CD4-positive, alpha-beta T cell (primary cell): ENCODE data around the gene CCDC85B. TPM values are rescaled to one million over a fixed set of nuclear protein-coding genes. Genes with fewer than 3 reads are reported as not detected.

Experiments used
- ATAC-seq: fragments of 200-7000 bp; cut with Tn5 transposase; one replicate; pipeline ENCODE4 v1.10.0; 2022; ENCODE audit warnings: mild to moderate bottlenecking; ENCODE audit not compliant: poor library complexity
- CTCF ChIA-PET: fragments of 350-600 bp; sonication (Branson Sonifier 250); formaldehyde crosslinking; loops from one replicate; lab custom pipeline; 2021; ENCODE audit warnings: antibody characterized with exemption, inconsistent platforms; lab: Charles Lee
- POLR2A ChIA-PET: fragments of 350-600 bp; sonication (Branson Sonifier 250); formaldehyde crosslinking; loops from one replicate; lab custom pipeline; 2021; ENCODE audit warnings: antibody characterized with exemption, inconsistent platforms; lab: Charles Lee
- DNase-seq, 14 experiments: peaks; one replicate each; pipeline ENCODE4 v3.0.0-alpha.2; 2013 to 2020; ENCODE audit warnings: mixed read lengths in 2 of 14
- H3K27ac ChIP-seq, 2 donors: one replicate each; pipeline versions ENCODE4 v1.5.1 to v1.7.0; 2013; ENCODE audit warnings: low read length in 2 of 2, low read depth in 1 of 2, mild to moderate bottlenecking in 1 of 2
- H3K27me3 ChIP-seq, 2 experiments: 1 replicate in 1 of 2; 2 replicates in 1 of 2; pipeline versions ENCODE4 v1.6.1 to v1.7.0; 2013; ENCODE audit warnings: low read length in 2 of 2, control low read depth in 1 of 2, mild to moderate bottlenecking in 1 of 2, moderate library complexity in 1 of 2; ENCODE audit not compliant: insufficient read depth in 2 of 2, control insufficient read depth in 1 of 2
- H3K36me3 ChIP-seq: one replicate; pipeline ENCODE4 v1.6.1; 2013; ENCODE audit warnings: low read length, control low read depth; ENCODE audit not compliant: insufficient read depth
- H3K4me1 ChIP-seq: one replicate; pipeline ENCODE4 v1.6.1; 2013; ENCODE audit warnings: low read length, control low read depth; ENCODE audit not compliant: insufficient read depth
- H3K4me3 ChIP-seq: one replicate; pipeline ENCODE4 v1.5.1; 2013; ENCODE audit warnings: mild to moderate bottlenecking, low read length, moderate library complexity
- H3K9me3 ChIP-seq, 2 experiments: 1 replicate in 1 of 2; 2 replicates in 1 of 2; pipeline versions ENCODE4 v1.6.1 to v1.7.0; 2013; ENCODE audit warnings: low read length in 2 of 2, mild to moderate bottlenecking in 2 of 2, control low read depth in 1 of 2, moderate library complexity in 1 of 2; ENCODE audit not compliant: control insufficient read depth in 1 of 2, insufficient read depth in 1 of 2
- H3K27ac Mint-ChIP-seq: one replicate; pipeline ENCODE4 v1.8.0; 2020; ENCODE audit warnings: mixed read lengths
- H3K27me3 Mint-ChIP-seq: one replicate; pipeline ENCODE4 v1.8.0; 2021; ENCODE audit warnings: mixed read lengths
- H3K36me3 Mint-ChIP-seq: one replicate; pipeline ENCODE4 v1.8.0; 2021; ENCODE audit warnings: low read depth, mixed read lengths
- H3K4me1 Mint-ChIP-seq: one replicate; pipeline ENCODE4 v1.8.0; 2021; ENCODE audit warnings: low read depth, mixed read lengths
- H3K4me3 Mint-ChIP-seq: one replicate; pipeline ENCODE4 v1.8.0; 2020; ENCODE audit warnings: mild to moderate bottlenecking, mixed read lengths
- H3K9me3 Mint-ChIP-seq: one replicate; pipeline ENCODE4 v1.8.0; 2020; ENCODE audit warnings: mixed read lengths
- CTCF ChIP-seq: fragments of 200-600 bp; IDR thresholded peaks from one replicate; pipeline ENCODE4 v1.8.0; 2022; ENCODE audit warnings: antibody characterized with exemption, mild to moderate bottlenecking
- intact Hi-C, 2 experiments: fragments of 100-400 bp; cut with DNase I in 1 of 2; cut with micrococcal nuclease in 1 of 2; formaldehyde crosslinking; loops; one replicate each; pipeline versions ENCODE4 v1.15.1 to v1.9.0; 2023 to 2025; cut with DNase I, micrococcal nuclease
- total RNA-seq, 174 experiments: library from RNA in 2 of 174; stranded (reverse) in 2 of 174; gene quantifications; one replicate each; pipeline ENCODE4 v1.2.3 and lab custom pipeline; 2021 to 2026

Gene CCDC85B
- total RNA-seq, 2 experiments from 2014 or later = 23.1 to 25.8 TPM

- CTCF ChIA-PET = interaction anchor here (0.6 kb wide), 1 partner anchor 402 kb away, joined by 3 read pairs; no protein-coding TSS in a partner anchor
- Mint-ChIP-seq H3K36me3 (peaks cover 62% of the 10 kb centered on the region), H3K27me3 (no peaks in the 10 kb centered on the region), H3K4me3 (peak overlapping the region; percentile 72), H3K27ac (peak overlapping the region; percentile 58), H3K9me3 (no peaks in the 10 kb centered on the region), H3K4me1 (peaks cover 31% of the 10 kb centered on the region)
- Histone ChIP-seq H3K9me3 (peaks cover 7 to 23% of the 10 kb centered on the region in 2 experiments), H3K4me1 (peaks cover 42% of the 10 kb centered on the region), H3K27me3 (no peaks in the 10 kb centered on the region), H3K36me3 (peaks cover 58% of the 10 kb centered on the region), H3K4me3 (no peak overlapping the region), H3K27ac (no peak overlapping the region)
- TF ChIP-seq CTCF = no peak
- POLR2A ChIA-PET = interaction anchor here (1.7 to 2.8 kb wide), 2 partner anchors 21 to 37 kb away, joined by 4 to 9 read pairs; partner anchors contain the start of gene CCDC85B
- no peak for ATAC-seq
- intact Hi-C loops = loop anchor here in 1 of 2 experiments (10.0 kb wide), 1 partner anchor 431 kb away; the partner anchor contains the start of gene YIF1A
- DNase-seq = peak in 1 of 14 experiments; percentile 25
Observed at GRCh38 chr11:65853246-65853979, 37.1 kb upstream of the CCDC85B start.

GRCh38 chr11:65854161-65854592 lies 36.3 kb upstream of the CCDC85B start:
- Mint-ChIP-seq H3K27me3 (no peaks in the 10 kb centered on the region), H3K9me3 (no peaks in the 10 kb centered on the region), H3K36me3 (peaks cover 69% of the 10 kb centered on the region), H3K27ac (peak overlapping the region; percentile 58), H3K4me1 (peaks cover 38% of the 10 kb centered on the region), H3K4me3 (peak overlapping the region; percentile 72)
- no peaks in the 10 kb centered on the region for H3K27me3 ChIP-seq
- CTCF ChIA-PET = no interaction called here
- no peak for TF ChIP-seq CTCF
- peaks cover 7 to 23% of the 10 kb centered on the region in 2 experiments for H3K9me3 ChIP-seq
- intact Hi-C loops = loop anchor here in 1 of 2 experiments (10.0 kb wide), 1 partner anchor 431 kb away; the partner anchor contains the start of gene YIF1A
- no peak for ATAC-seq
- no peak overlapping the region for H3K4me3 ChIP-seq
- no peak overlapping the region for H3K27ac ChIP-seq
- POLR2A ChIA-PET = interaction anchor here (1.7 kb wide), 1 partner anchor 36 kb away, joined by 4 read pairs; the partner anchor contains the start of gene CCDC85B
- DNase-seq = no peak
- peaks cover 49% of the 10 kb centered on the region for H3K4me1 ChIP-seq
- H3K36me3 ChIP-seq = peaks cover 58% of the 10 kb centered on the region

GRCh38 chr11:65854852-65855837 lies 35.3 kb upstream of the CCDC85B start:
- Histone ChIP-seq H3K27ac (peak overlapping the region in 1 of 2 donors; percentile 16), H3K9me3 (peaks cover 7 to 23% of the 10 kb centered on the region in 2 experiments), H3K36me3 (peaks cover 58% of the 10 kb centered on the region), H3K4me1 (peaks cover 58% of the 10 kb centered on the region), H3K4me3 (no peak overlapping the region), H3K27me3 (no peaks in the 10 kb centered on the region)
- Mint-ChIP-seq H3K9me3 (no peaks in the 10 kb centered on the region), H3K4me3 (peak overlapping the region; percentile 84), H3K36me3 (peaks cover 78% of the 10 kb centered on the region), H3K4me1 (peaks cover 43% of the 10 kb centered on the region), H3K27me3 (no peaks in the 10 kb centered on the region), H3K27ac (peak overlapping the region; percentile 94)
- DNase-seq (peak in 2 of 14 experiments; percentile 27 to 28), ATAC-seq (no peak)
- ChIA-PET POLR2A (no interaction called here), CTCF (no interaction called here)
- TF ChIP-seq CTCF = no peak
- intact Hi-C loops = loop anchor here in 1 of 2 experiments (5.0 to 10.0 kb wide), 2 partner anchors 238 to 430 kb away; partner anchors contain the start of genes PCNX3 and YIF1A
